Duodenal mucosa (tissue), 2 donors: ENCODE data around the gene NADK.

ENCODE experiments used
- H3K27ac ChIP-seq: one replicate; pipeline ENCODE4 v1.7.0; 2013; ENCODE audit warnings: low read depth, low read length
- H3K27me3 ChIP-seq, 2 donors: one replicate each; pipeline ENCODE4 v1.7.0; 2013; ENCODE audit warnings: low read length in 2 of 2, control low read depth in 1 of 2; ENCODE audit not compliant: insufficient read depth in 2 of 2, control insufficient read depth in 1 of 2
- H3K36me3 ChIP-seq, 2 donors: one replicate each; pipeline ENCODE4 v1.7.0; 2013; ENCODE audit warnings: low read length in 2 of 2, control low read depth in 1 of 2; ENCODE audit not compliant: insufficient read depth in 2 of 2, control insufficient read depth in 1 of 2
- H3K4me1 ChIP-seq, 2 donors: one replicate each; pipeline ENCODE4 v1.7.0; 2013; ENCODE audit warnings: low read length in 2 of 2, control low read depth in 1 of 2; ENCODE audit not compliant: insufficient read depth in 2 of 2, control insufficient read depth in 1 of 2
- H3K4me3 ChIP-seq, 2 donors: one replicate each; pipeline ENCODE4 v1.7.0; 2013; ENCODE audit warnings: low read length in 2 of 2, low read depth in 1 of 2
- H3K9ac ChIP-seq, 2 donors: one replicate each; pipeline ENCODE4 v1.7.0; 2013; ENCODE audit warnings: low read length in 2 of 2, low read depth in 1 of 2
- H3K9me3 ChIP-seq, 2 donors: one replicate each; pipeline ENCODE4 v1.7.0; 2013; ENCODE audit warnings: low read length in 2 of 2, control low read depth in 1 of 2; ENCODE audit not compliant: control insufficient read depth in 1 of 2

NADK gene

GRCh38 chr1:1778663-1779319 is 521 bp upstream of the NADK start:
- H3K4me1 ChIP-seq = peaks cover 58 to 74% of the 10 kb centered on the region in 2 donors

DNA sequence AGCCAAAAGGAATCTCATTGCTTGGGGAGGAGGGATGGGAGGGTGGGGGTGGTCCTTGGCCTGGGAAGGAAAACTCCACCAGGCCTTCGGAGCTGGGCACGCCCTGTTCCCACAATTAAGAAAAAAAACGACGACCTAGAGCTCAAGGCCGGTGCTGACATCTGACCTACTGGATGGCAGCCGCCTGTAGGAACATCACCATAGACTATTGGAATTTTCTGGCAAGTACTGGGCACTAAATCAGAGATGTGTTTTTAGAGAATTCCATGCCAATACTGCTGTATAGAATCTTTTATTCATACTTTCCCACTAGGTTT is 729 bp downstream of the NADK start:
- peak overlapping the region; percentile 81 for H3K27ac ChIP-seq
- peak overlapping the region; percentile 90 to 96 for H3K9ac ChIP-seq
- H3K27me3 ChIP-seq = no peaks in the 10 kb centered on the region
- peaks cover 47 to 62% of the 10 kb centered on the region in 2 donors for H3K4me1 ChIP-seq
- no peaks in the 10 kb centered on the region for H3K9me3 ChIP-seq
- no peaks in the 10 kb centered on the region for H3K36me3 ChIP-seq
- peak overlapping the region; percentile 86 to 91 for H3K4me3 ChIP-seq

More at GRCh38 chr1:1778663-1779319, 521 bp upstream of the NADK start:
- Histone ChIP-seq H3K9ac (peak overlapping the region; percentile 76 to 79), H3K27me3 (no peaks in the 10 kb centered on the region), H3K4me3 (peak overlapping the region; percentile 66 to 68), H3K9me3 (no peaks in the 10 kb centered on the region), H3K36me3 (no peaks in the 10 kb centered on the region), H3K27ac (peak overlapping the region; percentile 96)

DNA sequence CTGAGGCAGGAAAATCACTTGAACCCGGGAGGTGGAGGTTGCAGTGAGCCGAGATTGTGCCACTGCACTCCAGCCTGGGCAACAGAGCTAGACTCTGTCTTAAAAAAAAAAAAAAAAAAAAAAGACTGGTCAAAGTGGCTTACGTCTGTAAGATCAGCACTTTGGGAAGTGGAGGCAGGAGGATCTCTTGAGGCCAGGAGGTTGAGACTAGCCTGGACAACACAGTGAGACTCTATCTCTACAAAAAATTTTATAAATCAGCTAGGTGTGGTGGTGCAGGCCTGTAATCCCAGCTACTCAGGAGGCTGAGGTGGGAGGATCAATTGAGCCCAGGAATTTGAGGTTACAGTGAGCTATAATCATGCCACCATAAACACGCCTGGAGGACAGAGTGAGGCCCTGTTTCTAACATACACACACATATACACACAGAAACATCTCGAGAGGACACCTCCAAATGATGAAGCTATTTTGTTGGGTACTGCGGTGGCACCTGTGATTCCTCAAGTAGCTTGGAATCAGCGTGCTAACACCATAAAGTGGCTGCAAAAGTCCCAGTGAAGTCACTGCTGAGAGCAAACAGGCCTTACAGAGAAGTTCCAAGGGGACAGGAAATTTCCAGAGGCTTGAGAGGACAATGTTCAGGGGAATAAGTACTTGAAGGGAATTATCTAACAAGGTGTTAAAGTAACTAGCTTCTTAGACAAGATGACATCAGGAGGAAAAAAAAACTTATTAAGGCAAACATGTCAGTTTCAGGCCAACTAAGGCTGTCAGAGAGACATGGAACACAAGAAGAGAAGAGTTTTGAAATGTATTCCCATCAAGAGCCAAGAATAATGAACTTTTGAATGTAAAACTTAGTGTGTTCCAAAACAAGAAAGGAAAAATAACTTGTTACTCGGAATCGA is 1.3 kb downstream of the NADK start:
- Histone ChIP-seq H3K27me3 (no peaks in the 10 kb centered on the region), H3K36me3 (peaks cover 3 to 5% of the 10 kb centered on the region in 2 donors), H3K27ac (peak overlapping the region; percentile 5), H3K9me3 (no peaks in the 10 kb centered on the region), H3K4me1 (peaks cover 43 to 56% of the 10 kb centered on the region in 2 donors), H3K4me3 (peak overlapping the region; percentile 86 to 91), H3K9ac (peak overlapping the region; percentile 90 to 96)

- H3K9ac ChIP-seq = peak overlapping the region in 1 of 2 donors; percentile 29
- peaks cover 0 to 6% of the 10 kb centered on the region in 2 donors for H3K9me3 ChIP-seq
- H3K4me3 ChIP-seq = peak overlapping the region; percentile 25 to 38
- peaks cover 30 to 43% of the 10 kb centered on the region in 2 donors for H3K4me1 ChIP-seq
- peaks cover 7 to 12% of the 10 kb centered on the region in 2 donors for H3K36me3 ChIP-seq
- no peak overlapping the region for H3K27ac ChIP-seq
- no peaks in the 10 kb centered on the region for H3K27me3 ChIP-seq
Measured at GRCh38 chr1:1775327-1776226, 2.7 kb downstream of the NADK start.

GRCh38 chr1:1773874-1774273 is 4.4 kb downstream of the NADK start:
- peaks cover 0 to 6% of the 10 kb centered on the region in 2 donors for H3K9me3 ChIP-seq
- H3K27me3 ChIP-seq = no peaks in the 10 kb centered on the region
- no peak overlapping the region for H3K27ac ChIP-seq
- H3K9ac ChIP-seq = no peak overlapping the region
- peaks cover 7 to 12% of the 10 kb centered on the region in 2 donors for H3K36me3 ChIP-seq
- peaks cover 15 to 26% of the 10 kb centered on the region in 2 donors for H3K4me1 ChIP-seq
- no peak overlapping the region for H3K4me3 ChIP-seq

- peaks cover 7 to 28% of the 10 kb centered on the region in 2 donors for H3K36me3 ChIP-seq
- H3K4me1 ChIP-seq = peaks cover 9 to 15% of the 10 kb centered on the region in 2 donors
- no peak overlapping the region for H3K27ac ChIP-seq
- no peak overlapping the region for H3K9ac ChIP-seq
- no peaks in the 10 kb centered on the region for H3K27me3 ChIP-seq
- peak overlapping the region in 1 of 2 donors; percentile 28 for H3K4me3 ChIP-seq
- H3K9me3 ChIP-seq = peaks cover 0 to 6% of the 10 kb centered on the region in 2 donors
Measured at GRCh38 chr1:1771096-1771495, 7.2 kb downstream of the NADK start.

DNA sequence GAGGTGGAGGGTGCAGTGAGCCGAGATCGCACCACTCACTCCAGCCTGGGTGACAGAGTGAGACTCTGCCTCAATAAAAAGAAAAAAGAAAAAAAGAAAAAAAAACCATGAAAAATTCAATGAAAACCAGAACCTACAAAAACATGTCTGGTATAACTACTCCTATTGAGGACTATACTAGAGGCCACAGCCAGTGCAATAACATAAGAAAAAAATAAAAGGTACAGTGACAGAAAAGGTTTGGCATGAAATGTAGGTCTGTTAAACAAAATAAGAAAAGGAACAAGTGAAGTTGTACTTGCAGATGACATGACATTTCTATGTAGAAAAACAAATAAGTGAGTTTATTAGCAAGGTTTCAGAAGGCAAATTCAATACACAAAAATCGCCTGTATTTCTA is 8.2 kb downstream of the NADK start:
- peaks cover 0 to 6% of the 10 kb centered on the region in 2 donors for H3K9me3 ChIP-seq
- H3K4me3 ChIP-seq = no peak overlapping the region
- H3K27me3 ChIP-seq = no peaks in the 10 kb centered on the region
- H3K36me3 ChIP-seq = peaks cover 8 to 31% of the 10 kb centered on the region in 2 donors
- peaks cover 2 to 5% of the 10 kb centered on the region in 2 donors for H3K4me1 ChIP-seq
- H3K9ac ChIP-seq = no peak overlapping the region
- no peak overlapping the region for H3K27ac ChIP-seq

- Histone ChIP-seq H3K4me1 (peaks cover 0 to 5% of the 10 kb centered on the region in 2 donors), H3K27me3 (no peaks in the 10 kb centered on the region), H3K36me3 (peaks cover 20 to 47% of the 10 kb centered on the region in 2 donors), H3K4me3 (no peak overlapping the region), H3K9me3 (peaks cover 0 to 6% of the 10 kb centered on the region in 2 donors), H3K27ac (no peak overlapping the region), H3K9ac (no peak overlapping the region)
Measured at GRCh38 chr1:1768249-1768992, 9.8 kb downstream of the NADK start.

GRCh38 chr1:1764876-1765470 is 13.3 kb downstream of the NADK start:
- H3K36me3 ChIP-seq = peaks cover 20 to 66% of the 10 kb centered on the region in 2 donors
- H3K27ac ChIP-seq = no peak overlapping the region
- H3K4me1 ChIP-seq = peaks cover 1 to 7% of the 10 kb centered on the region in 2 donors
- no peaks in the 10 kb centered on the region for H3K9me3 ChIP-seq
- H3K27me3 ChIP-seq = no peaks in the 10 kb centered on the region
- H3K9ac ChIP-seq = no peak overlapping the region
- no peak overlapping the region for H3K4me3 ChIP-seq
